Right lobe of liver (tissue), 6 donors: ENCODE measurements around the gene KCNA4. TPM values are rescaled to one million over a fixed set of nuclear protein-coding genes. Genes with fewer than 3 reads are reported as not detected.

Source experiments
- ATAC-seq, 4 donors: fragments of 200-7000 bp; cut with Tn5 transposase; one replicate each; pipeline ENCODE4 v1.9.1; 2020; ENCODE audit warnings: mild to moderate bottlenecking in 4 of 4, moderate library complexity in 4 of 4
- DNase-seq, 3 donors: peaks; one replicate each; pipeline ENCODE4 v3.0.0-alpha.2; 2020
- H3K27ac ChIP-seq, 3 donors: fragments of 200-600 bp; one replicate each; pipeline ENCODE4 v1.8.0; 2022
- H3K27me3 ChIP-seq, 2 donors: fragments of 200-600 bp; one replicate each; pipeline ENCODE4 v1.8.0; 2022
- H3K36me3 ChIP-seq, 4 donors: fragments of 200-600 bp; sonication (generic) in 1 of 4; one replicate each; pipeline versions ENCODE4 v1.5.1 to v1.8.0; 2017 to 2022; ENCODE audit warnings: control low read depth in 1 of 4
- H3K4me1 ChIP-seq, 4 donors: fragments of 200-600 bp; sonication (generic) in 1 of 4; one replicate each; pipeline versions ENCODE4 v1.5.1 to v1.8.0; 2017 to 2022; ENCODE audit warnings: control low read depth in 1 of 4
- H3K4me3 ChIP-seq, 3 donors: fragments of 200-600 bp; one replicate each; pipeline ENCODE4 v1.8.0; 2022
- H3K9me3 ChIP-seq, 4 donors: fragments of 200-600 bp; sonication (generic) in 1 of 4; one replicate each; pipeline versions ENCODE4 v1.5.1 to v1.8.0; 2017 to 2022; ENCODE audit warnings: control low read depth in 1 of 4
- CTCF ChIP-seq, 4 donors: fragments of 200-600 bp in 3 of 4; fragments of 450-650 bp in 1 of 4; IDR thresholded peaks; one replicate each; pipeline versions ENCODE4 v1.5.1 to v1.8.0; 2016 to 2022; ENCODE audit warnings: antibody characterized with exemption in 4 of 4, mild to moderate bottlenecking in 2 of 4
- POLR2A ChIP-seq: fragments of 450-650 bp; IDR thresholded peaks from one replicate; pipeline ENCODE4 v1.6.1; 2017; ENCODE audit warnings: antibody characterized with exemption, mild to moderate bottlenecking
- WGBS: methylation state at CpG from one replicate; pipeline ENCODE4 v1.1.6; 2018; ENCODE audit warnings: low coverage, low lambda C conversion rate; ENCODE audit not compliant: insufficient coverage; ENCODE audit errors: missing lambda C conversion rate; 5-methylcytosine and 5-hydroxymethylcytosine counted together
- intact Hi-C, 2 donors: fragments of 100-400 bp; cut with DNase I; formaldehyde crosslinking; loops; one replicate each; pipeline versions ENCODE4 v1.11.2 to v1.14.1; 2022
- total RNA-seq, 6 experiments: library from RNA; depleted of rRNA in 2 of 6; stranded (reverse); fragments of >200 nt in 2 of 6; fragmentation: NEBNext Ultra II Directional in 3 of 6; extraction: Animal tissue kit (Norgen Biotek cat#: 25700) in 3 of 6; gene quantifications; one replicate each; pipeline versions ENCODE4 v1.1.0 to v1.2.4, GENCODE V29; 2016 to 2023
- donor health status: DM: no; HTN: yes; CAD: no.
- donor health status: DM: no; HTN: no; CAD: no.
- donor health status: DM: no; HTN: no; CAD: no.
- donor health status: DM: no; HTN: yes; CAD: no.
- donor health status: DM: no; HTN: yes; CAD: no.

Gene KCNA4
- total RNA-seq, 6 experiments from 2014 or later, result not detected

DNA sequence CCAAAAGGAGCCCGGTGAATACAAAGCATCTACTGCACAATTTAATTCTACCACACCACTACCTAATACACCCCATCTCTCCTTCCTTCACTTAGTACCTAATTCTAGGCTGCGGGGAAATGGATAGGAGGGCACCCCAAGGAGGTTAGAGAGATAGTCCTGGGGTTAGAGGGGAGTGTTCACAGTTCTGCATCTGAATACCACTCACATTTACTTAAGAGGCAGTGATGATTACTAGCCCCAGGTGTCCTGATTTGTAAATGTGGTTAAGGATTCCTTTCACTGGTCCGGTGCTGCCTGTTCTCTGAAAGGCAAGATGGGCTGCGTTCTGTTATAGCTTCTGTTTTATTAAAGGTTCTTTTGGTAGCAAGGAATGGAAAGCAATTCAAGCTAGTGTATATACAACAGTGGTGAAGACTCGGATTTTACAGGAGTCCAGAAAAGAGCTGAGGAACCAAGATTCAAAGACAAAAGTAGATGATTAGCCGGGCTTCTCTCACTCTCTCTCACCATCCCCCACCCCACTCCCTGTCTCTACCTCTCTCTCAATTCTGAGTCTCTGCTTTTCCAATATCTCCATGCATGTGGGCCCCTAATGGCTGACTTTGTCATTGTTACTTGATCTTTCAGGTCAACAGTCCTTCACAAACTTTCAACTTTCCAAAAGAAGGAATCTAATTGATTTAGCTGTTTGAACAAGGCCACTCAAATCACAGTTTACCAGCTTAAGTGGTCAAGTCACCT, 8.7 kb upstream of the KCNA4 start:
- TF ChIP-seq POLR2A, result no peak
- H3K9me3 ChIP-seq, result no peaks in the 10 kb centered on the region
- DNase-seq, result no peak
- ATAC-seq, result no peak
- WGBS, result 4% methylated on average over 6 of the region's 6 CpGs
- no peaks in the 10 kb centered on the region for H3K4me1 ChIP-seq
- H3K27me3 ChIP-seq, result no peaks in the 10 kb centered on the region
- intact Hi-C loops, result no loop called here
- H3K36me3 ChIP-seq, result no peaks in the 10 kb centered on the region
- H3K27ac ChIP-seq, result no peak overlapping the region
- H3K4me3 ChIP-seq, result no peak overlapping the region

- Histone ChIP-seq H3K9me3 (no peaks in the 10 kb centered on the region), H3K27ac (no peak overlapping the region), H3K4me1 (no peaks in the 10 kb centered on the region), H3K36me3 (no peaks in the 10 kb centered on the region), H3K27me3 (no peaks in the 10 kb centered on the region), H3K4me3 (no peak overlapping the region)
- intact Hi-C loops, result no loop called here
- no peak for DNase-seq
- 24% methylated on average over 2 of the region's 2 CpGs for WGBS
- TF ChIP-seq CTCF (IDR thresholded peaks at IDR 0.05) (no peak), POLR2A (no peak)
- no peak for ATAC-seq
These were observed 6.2 kb upstream of the KCNA4 start for GRCh38 chr11:30023074-30023473.

DNA sequence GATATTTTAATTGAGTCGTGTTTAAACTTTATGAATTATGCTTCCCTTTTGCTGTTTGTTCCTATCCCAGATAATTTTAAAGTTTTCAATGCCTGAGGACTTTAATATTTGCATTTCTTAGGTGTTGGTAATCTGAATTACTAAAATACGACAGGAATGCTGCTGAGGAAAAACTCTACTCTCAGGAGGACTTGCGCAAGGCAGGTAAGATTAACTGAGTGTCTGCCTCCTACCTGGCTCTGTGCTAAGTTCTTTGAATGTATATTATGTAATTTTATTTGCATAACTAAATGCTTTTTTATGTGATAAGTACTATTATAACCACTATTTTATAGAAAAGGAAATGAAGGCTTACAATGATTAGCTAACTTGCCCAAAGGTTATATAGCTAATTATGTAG, 2.7 kb upstream of the KCNA4 start:
- WGBS, result 23% methylated on average over 3 of the region's 3 CpGs
- Histone ChIP-seq H3K36me3 (no peaks in the 10 kb centered on the region), H3K4me3 (no peak overlapping the region), H3K9me3 (no peaks in the 10 kb centered on the region), H3K4me1 (peaks cover 0 to 5% (median 0%) of the 10 kb centered on the region in 4 donors), H3K27ac (no peak overlapping the region), H3K27me3 (no peaks in the 10 kb centered on the region)
- DNase-seq, result no peak
- no peak for TF ChIP-seq POLR2A
- no peak for TF ChIP-seq CTCF (IDR thresholded peaks at IDR 0.05)
- intact Hi-C loops, result no loop called here
- ATAC-seq, result no peak

- Histone ChIP-seq H3K9me3 (no peaks in the 10 kb centered on the region), H3K4me1 (peaks cover 0 to 5% (median 0%) of the 10 kb centered on the region in 4 donors), H3K36me3 (no peaks in the 10 kb centered on the region), H3K27me3 (no peaks in the 10 kb centered on the region), H3K4me3 (no peak overlapping the region), H3K27ac (no peak overlapping the region)
- DNase-seq, result no peak
- TF ChIP-seq CTCF (IDR thresholded peaks at IDR 0.05), result no peak
- TF ChIP-seq POLR2A, result no peak
- intact Hi-C loops, result no loop called here
- no peak for ATAC-seq
- 11% methylated on average over 21 of the region's 21 CpGs for WGBS
These were observed 1.7 kb upstream of the KCNA4 start for GRCh38 chr11:30018495-30018894.

- peaks cover 0 to 5% (median 0%) of the 10 kb centered on the region in 4 donors for H3K4me1 ChIP-seq
- H3K9me3 ChIP-seq, result no peaks in the 10 kb centered on the region
- no peaks in the 10 kb centered on the region for H3K36me3 ChIP-seq
- no peak for TF ChIP-seq POLR2A
- TF ChIP-seq CTCF (IDR thresholded peaks at IDR 0.05), result no peak
- intact Hi-C loops, result no loop called here
- peak in 1 of 4 donors; percentile 16 for ATAC-seq
- H3K27me3 ChIP-seq, result no peaks in the 10 kb centered on the region
- no peak for DNase-seq
- no peak overlapping the region for H3K27ac ChIP-seq
- H3K4me3 ChIP-seq, result no peak overlapping the region
- 6% methylated on average over 17 of the region's 19 CpGs for WGBS
These were observed 640 bp upstream of the KCNA4 start for GRCh38 chr11:30017445-30017895.
